K562 (cell line): Measurements from ENCODE around the gene SLC7A6OS. TPM values are rescaled to one million over a fixed set of nuclear protein-coding genes. Genes with fewer than 3 reads are reported as not detected.
A peak's percentile ranks its signal among the peaks of the same experiment; 100 is the strongest.

Experiments used
- MCM7 ChIP-seq, 2 experiments: fragments of 450-650 bp; IDR thresholded peaks; 2 replicates each; pipeline ENCODE4 v1.6.1; 2016 to 2018
- NR3C1 ChIP-seq: sonication (generic); formaldehyde crosslinking; IDR thresholded peaks from 2 replicates; pipeline ENCODE4 v1.8.1; 2022; ENCODE audit warnings: missing genetic modification reagents
- ZBTB11 ChIP-seq, 3 experiments: fragments of 200-800 bp in 1 of 3; fragments of 250-450 bp in 1 of 3; fragments of 450-650 bp in 1 of 3; sonication (Bioruptor Pico) in 1 of 3; sonication (Bioruptor generic) in 1 of 3; formaldehyde crosslinking in 1 of 3; IDR thresholded peaks; 2 replicates each; pipeline versions ENCODE4 v1.6.1 to v1.8.0; 2016 to 2022; ENCODE audit warnings: mild to moderate bottlenecking in 2 of 3, missing genetic modification characterization in 2 of 3, missing compliant biosample characterization in 1 of 3, moderate library complexity in 1 of 3
- polyA plus RNA-seq, 8 experiments: library from polyadenylated mRNA; depleted of rRNA in 4 of 8; stranded (reverse) in 5 of 8; unstranded in 3 of 8; fragments of >200 nt; fragmentation: Nextera tagmentation in 2 of 8; fragmentation: Illumina TruSeq in 1 of 8; extraction: Ambion mirVana in 2 of 8; extraction: Trizol in 1 of 8; gene quantifications; 2 replicates each; pipeline versions ENCODE4 v1.2.1 to v1.2.3, GENCODE V29; 2011 to 2014; ENCODE audit warnings: inconsistent platforms in 1 of 8, missing spikeins in 1 of 8
- total RNA-seq, 7 experiments: library from RNA; depleted of rRNA in 6 of 7; stranded (reverse); fragments of >200 nt in 6 of 7; fragmentation: Illumina TruSeq in 2 of 7; extraction: Trizol in 2 of 7; gene quantifications; 2 replicates each; pipeline versions ENCODE4 v1.2.1 to v1.2.3, GENCODE V29; 2011 to 2021; ENCODE audit warnings: low replicate concordance in 1 of 7
- TF ChIP-seq, protein P1 (sequence below), 2 experiments: fragments of 450-650 bp; formaldehyde crosslinking in 1 of 2; IDR thresholded peaks; 2 replicates each; pipeline versions ENCODE4 v1.4.0 to v1.6.1; 2014 to 2020; ENCODE audit warnings: mild to moderate bottlenecking in 2 of 2, borderline replicate concordance in 1 of 2, low read depth in 1 of 2
- TF ChIP-seq, protein P2 (sequence below), 2 experiments: fragments of 450-650 bp in 1 of 2; sonication (generic) in 1 of 2; formaldehyde crosslinking in 1 of 2; IDR thresholded peaks; 2 replicates each; pipeline versions ENCODE4 v1.7.1 to v1.9.0; 2016 to 2022; ENCODE audit warnings: inconsistent platforms in 1 of 2, mild to moderate bottlenecking in 1 of 2, missing genetic modification reagents in 1 of 2

SLC7A6OS gene
- total and polyA plus RNA-seq, 9 of the 15 experiments (the other 6 are each of a cell fraction or from before 2014, with no cell fraction given): 2.7 to 23.6 (median 17.2) TPM

DNA sequence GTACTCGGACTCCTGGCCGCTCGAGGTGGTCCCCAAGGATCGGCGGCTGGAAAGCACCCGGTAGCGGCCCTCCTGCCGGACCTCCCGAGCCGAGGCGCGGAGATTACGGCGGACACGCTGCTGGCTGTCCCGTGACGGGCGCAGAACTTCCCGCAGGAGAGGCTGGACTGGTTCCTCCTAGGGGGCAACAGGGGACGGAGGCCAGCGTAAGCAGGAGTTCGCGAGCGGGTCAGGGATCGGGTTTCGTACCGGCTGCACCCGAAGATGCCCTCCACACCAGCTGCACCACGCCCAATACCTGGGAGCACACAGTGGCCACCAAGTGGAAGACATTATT, 341 bp downstream of the SLC7A6OS start (continued):
- TF ChIP-seq, protein P1, sequence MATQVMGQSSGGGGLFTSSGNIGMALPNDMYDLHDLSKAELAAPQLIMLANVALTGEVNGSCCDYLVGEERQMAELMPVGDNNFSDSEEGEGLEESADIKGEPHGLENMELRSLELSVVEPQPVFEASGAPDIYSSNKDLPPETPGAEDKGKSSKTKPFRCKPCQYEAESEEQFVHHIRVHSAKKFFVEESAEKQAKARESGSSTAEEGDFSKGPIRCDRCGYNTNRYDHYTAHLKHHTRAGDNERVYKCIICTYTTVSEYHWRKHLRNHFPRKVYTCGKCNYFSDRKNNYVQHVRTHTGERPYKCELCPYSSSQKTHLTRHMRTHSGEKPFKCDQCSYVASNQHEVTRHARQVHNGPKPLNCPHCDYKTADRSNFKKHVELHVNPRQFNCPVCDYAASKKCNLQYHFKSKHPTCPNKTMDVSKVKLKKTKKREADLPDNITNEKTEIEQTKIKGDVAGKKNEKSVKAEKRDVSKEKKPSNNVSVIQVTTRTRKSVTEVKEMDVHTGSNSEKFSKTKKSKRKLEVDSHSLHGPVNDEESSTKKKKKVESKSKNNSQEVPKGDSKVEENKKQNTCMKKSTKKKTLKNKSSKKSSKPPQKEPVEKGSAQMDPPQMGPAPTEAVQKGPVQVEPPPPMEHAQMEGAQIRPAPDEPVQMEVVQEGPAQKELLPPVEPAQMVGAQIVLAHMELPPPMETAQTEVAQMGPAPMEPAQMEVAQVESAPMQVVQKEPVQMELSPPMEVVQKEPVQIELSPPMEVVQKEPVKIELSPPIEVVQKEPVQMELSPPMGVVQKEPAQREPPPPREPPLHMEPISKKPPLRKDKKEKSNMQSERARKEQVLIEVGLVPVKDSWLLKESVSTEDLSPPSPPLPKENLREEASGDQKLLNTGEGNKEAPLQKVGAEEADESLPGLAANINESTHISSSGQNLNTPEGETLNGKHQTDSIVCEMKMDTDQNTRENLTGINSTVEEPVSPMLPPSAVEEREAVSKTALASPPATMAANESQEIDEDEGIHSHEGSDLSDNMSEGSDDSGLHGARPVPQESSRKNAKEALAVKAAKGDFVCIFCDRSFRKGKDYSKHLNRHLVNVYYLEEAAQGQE (IDR thresholded peaks at IDR 0.05; ENCODE audit: borderline replicate concordance): no peak
- TF ChIP-seq, protein P1 (CRISPR knock-in tag; IDR thresholded peaks at IDR 0.05; ENCODE audit: low read depth): 0 out of 2 replicates have a peak, but pooled peaks have one; percentile 16
- TF ChIP-seq MCM7 (IDR thresholded peaks at IDR 0.05): no peak
- TF ChIP-seq, protein P2, sequence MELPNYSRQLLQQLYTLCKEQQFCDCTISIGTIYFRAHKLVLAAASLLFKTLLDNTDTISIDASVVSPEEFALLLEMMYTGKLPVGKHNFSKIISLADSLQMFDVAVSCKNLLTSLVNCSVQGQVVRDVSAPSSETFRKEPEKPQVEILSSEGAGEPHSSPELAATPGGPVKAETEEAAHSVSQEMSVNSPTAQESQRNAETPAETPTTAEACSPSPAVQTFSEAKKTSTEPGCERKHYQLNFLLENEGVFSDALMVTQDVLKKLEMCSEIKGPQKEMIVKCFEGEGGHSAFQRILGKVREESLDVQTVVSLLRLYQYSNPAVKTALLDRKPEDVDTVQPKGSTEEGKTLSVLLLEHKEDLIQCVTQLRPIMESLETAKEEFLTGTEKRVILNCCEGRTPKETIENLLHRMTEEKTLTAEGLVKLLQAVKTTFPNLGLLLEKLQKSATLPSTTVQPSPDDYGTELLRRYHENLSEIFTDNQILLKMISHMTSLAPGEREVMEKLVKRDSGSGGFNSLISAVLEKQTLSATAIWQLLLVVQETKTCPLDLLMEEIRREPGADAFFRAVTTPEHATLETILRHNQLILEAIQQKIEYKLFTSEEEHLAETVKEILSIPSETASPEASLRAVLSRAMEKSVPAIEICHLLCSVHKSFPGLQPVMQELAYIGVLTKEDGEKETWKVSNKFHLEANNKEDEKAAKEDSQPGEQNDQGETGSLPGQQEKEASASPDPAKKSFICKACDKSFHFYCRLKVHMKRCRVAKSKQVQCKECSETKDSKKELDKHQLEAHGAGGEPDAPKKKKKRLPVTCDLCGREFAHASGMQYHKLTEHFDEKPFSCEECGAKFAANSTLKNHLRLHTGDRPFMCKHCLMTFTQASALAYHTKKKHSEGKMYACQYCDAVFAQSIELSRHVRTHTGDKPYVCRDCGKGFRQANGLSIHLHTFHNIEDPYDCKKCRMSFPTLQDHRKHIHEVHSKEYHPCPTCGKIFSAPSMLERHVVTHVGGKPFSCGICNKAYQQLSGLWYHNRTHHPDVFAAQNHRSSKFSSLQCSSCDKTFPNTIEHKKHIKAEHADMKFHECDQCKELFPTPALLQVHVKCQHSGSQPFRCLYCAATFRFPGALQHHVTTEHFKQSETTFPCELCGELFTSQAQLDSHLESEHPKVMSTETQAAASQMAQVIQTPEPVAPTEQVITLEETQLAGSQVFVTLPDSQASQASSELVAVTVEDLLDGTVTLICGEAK (IDR thresholded peaks at IDR 0.05): 0 out of 2 replicates have a peak, but pooled peaks have one; percentile 43
- TF ChIP-seq, protein P2 (CRISPR knock-in tag; IDR thresholded peaks at IDR 0.05): no peak
- 0 out of 2 replicates have a peak, but pooled peaks have one; percentile 37 for TF ChIP-seq NR3C1
- TF ChIP-seq ZBTB11 (CRISPR knock-in tag; IDR thresholded peaks at IDR 0.05): 0 out of 6 replicates have a peak, but pooled peaks of 1 of the 3 experiments have one; percentile 17
